Right lobe of liver (tissue), 4 donors: ENCODE data around the gene USF3.

Experiments used
- POLR2A ChIP-seq: fragments of 450-650 bp; IDR thresholded peaks from one replicate; pipeline ENCODE4 v1.6.1; 2017; ENCODE audit warnings: antibody characterized with exemption, mild to moderate bottlenecking
- TF ChIP-seq, protein P1 (sequence below), 4 donors: fragments of 200-600 bp in 3 of 4; fragments of 450-650 bp in 1 of 4; IDR thresholded peaks; one replicate each; pipeline versions ENCODE4 v1.5.1 to v1.8.0; 2016 to 2022; ENCODE audit warnings: antibody characterized with exemption in 4 of 4, mild to moderate bottlenecking in 2 of 4
- donor health status: DM: no; HTN: no; CAD: no.
- donor health status: DM: no; HTN: no; CAD: no.
- donor health status: DM: no; HTN: yes; CAD: no.

DNA sequence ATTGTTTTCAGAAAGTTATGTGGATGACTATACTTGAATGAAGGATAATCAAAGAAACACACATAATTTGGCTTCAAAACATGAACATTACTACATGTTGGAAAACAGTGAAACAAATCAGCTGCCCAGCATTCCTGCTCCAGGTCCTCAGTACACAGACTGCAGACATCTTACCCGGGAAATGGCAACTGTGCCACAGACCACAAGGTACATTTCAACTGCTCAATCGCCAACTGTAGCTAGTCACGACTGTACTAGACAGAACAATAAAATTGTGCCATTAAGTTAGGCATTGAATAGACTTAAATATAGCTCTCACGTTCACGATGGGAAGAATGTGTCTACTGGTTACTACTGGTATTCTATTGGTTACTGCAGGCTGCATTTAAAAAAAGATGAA is 44.6 kb upstream of the USF3 start:
- TF ChIP-seq, protein P1, sequence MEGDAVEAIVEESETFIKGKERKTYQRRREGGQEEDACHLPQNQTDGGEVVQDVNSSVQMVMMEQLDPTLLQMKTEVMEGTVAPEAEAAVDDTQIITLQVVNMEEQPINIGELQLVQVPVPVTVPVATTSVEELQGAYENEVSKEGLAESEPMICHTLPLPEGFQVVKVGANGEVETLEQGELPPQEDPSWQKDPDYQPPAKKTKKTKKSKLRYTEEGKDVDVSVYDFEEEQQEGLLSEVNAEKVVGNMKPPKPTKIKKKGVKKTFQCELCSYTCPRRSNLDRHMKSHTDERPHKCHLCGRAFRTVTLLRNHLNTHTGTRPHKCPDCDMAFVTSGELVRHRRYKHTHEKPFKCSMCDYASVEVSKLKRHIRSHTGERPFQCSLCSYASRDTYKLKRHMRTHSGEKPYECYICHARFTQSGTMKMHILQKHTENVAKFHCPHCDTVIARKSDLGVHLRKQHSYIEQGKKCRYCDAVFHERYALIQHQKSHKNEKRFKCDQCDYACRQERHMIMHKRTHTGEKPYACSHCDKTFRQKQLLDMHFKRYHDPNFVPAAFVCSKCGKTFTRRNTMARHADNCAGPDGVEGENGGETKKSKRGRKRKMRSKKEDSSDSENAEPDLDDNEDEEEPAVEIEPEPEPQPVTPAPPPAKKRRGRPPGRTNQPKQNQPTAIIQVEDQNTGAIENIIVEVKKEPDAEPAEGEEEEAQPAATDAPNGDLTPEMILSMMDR (IDR thresholded peaks at IDR 0.05), result no peak
- TF ChIP-seq POLR2A, result no peak
